Astrocyte of the cerebellum (primary cell): ENCODE results near the gene ABTB1.

Experiments used
- DNase-seq: peaks from one replicate; pipeline ENCODE4 v3.0.0-alpha.2; 2011; ENCODE audit warnings: low read depth
- H3K4me3 ChIP-seq: 2 replicates; pipeline ENCODE4 v1.5.1; 2011; ENCODE audit warnings: mild to moderate bottlenecking, low read depth, low read length, moderate library complexity
- in situ Hi-C: cut with HindIII; loops from 2 replicates; pipeline ENCODE4 v1.10.0; 2017; ENCODE audit warnings: low sequenced_read_pairs
- TF ChIP-seq, protein P1 (sequence below): IDR thresholded peaks from 2 replicates; pipeline ENCODE4 v1.5.1; 2012; ENCODE audit warnings: low read length, low read depth, moderate library complexity, mild to moderate bottlenecking; ENCODE audit errors: missing control alignments

The ABTB1 gene

DNA sequence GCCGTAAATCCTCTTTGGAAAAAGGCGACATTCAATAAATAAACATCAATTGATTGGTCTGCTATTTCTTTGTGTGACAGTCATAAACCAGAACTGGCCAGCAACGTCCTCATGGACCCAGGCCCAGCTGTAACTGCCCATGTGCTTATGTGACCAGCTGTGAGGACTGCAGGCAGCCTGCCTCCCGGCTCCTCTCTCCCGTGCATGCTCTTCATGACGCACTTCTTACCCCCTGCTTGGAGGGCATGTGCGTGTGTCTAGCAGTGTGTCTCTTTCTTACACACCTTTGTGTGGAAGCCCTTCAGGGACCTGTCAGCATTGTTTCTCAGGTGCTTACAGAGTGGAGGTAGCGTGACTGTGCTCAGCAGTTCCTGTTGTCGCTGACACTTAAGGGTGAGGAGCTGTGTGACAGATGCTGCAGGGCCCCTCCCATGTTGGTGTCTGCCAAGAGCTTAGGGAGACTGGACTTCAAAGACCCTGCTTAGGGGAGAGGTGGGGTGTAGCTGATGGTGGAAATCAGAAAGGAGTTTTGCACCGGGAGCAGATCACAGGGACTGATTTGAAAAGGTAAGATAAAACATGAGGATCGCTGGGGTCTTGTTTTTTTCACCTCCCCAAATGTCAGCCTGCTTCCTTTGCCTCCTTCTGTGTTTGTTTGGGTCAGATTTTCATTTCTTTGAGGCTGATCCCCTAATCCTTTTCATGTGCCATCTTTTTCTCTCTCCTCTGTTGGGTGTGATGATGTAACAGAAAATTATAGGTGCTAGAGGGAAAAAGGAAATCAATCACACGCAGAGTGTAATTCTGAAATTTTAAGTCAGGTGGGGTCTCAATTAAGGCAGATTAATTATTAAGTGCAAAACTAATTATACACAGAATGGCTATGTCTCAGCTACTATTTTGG lies 41.7 kb upstream of the ABTB1 start:
- no peak overlapping the region for H3K4me3 ChIP-seq
- in situ Hi-C loops = no loop called here
- no peak for DNase-seq
- TF ChIP-seq, protein P1, sequence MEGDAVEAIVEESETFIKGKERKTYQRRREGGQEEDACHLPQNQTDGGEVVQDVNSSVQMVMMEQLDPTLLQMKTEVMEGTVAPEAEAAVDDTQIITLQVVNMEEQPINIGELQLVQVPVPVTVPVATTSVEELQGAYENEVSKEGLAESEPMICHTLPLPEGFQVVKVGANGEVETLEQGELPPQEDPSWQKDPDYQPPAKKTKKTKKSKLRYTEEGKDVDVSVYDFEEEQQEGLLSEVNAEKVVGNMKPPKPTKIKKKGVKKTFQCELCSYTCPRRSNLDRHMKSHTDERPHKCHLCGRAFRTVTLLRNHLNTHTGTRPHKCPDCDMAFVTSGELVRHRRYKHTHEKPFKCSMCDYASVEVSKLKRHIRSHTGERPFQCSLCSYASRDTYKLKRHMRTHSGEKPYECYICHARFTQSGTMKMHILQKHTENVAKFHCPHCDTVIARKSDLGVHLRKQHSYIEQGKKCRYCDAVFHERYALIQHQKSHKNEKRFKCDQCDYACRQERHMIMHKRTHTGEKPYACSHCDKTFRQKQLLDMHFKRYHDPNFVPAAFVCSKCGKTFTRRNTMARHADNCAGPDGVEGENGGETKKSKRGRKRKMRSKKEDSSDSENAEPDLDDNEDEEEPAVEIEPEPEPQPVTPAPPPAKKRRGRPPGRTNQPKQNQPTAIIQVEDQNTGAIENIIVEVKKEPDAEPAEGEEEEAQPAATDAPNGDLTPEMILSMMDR = no peak

DNA sequence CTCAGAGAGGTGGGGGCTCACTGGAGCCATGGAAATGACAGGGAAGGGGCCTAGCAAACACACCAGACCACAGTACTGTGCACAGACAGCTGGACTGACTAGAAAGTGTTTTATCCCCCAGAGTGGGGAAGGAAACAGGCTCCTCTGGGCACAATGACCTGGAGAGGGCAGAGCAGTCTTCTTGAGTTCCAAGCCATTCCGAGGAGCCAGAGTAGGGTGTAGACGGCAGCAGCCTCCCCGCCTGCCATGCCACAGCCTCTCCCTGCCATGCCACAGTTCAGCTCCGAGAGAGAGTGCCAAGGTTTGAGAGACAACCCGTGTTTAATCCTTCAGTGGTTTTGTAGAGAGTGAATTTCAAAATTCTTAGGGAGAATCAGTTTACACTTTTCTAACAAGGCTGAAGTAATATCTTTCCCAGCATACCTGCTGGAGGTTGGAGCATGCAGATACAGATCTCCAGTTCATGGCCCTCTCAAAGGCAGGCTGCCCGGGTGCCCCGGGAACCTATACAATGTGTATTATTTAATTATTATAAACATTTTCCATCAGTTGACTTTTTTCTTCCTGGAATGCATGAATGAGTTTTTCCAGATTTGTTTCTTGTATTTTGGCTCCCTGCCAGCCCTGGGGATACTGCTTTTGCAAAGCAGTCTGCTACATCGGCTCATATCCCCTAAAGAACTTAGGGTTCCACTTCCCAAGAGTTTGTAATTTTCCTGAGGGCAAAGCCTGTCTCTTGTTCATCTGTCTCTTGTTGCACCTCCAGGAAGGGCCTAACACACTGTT lies 40.5 kb upstream of the ABTB1 start:
- no peak for DNase-seq
- H3K4me3 ChIP-seq = no peak overlapping the region
- in situ Hi-C loops = no loop called here
- TF ChIP-seq, protein P1 = no peak

DNA sequence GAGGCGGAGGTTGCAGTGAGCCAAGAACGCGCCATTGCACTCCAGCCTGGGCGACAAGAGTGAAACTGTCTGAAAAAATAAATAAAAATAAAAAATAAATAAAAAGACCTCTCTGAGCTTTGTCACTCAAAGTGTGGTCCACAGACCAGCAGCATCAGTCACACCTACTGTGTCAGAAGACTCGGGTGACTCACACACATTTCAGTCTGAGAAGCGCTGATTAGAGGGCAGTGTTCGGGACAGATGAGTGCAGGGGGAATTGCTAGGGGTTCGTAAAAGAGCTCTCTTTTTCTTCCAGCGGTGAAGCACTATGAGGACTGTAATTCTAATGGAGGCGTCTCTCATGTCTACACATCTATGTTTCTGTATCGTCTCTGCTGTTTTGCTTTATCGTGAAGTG lies 38.1 kb upstream of the ABTB1 start:
- in situ Hi-C loops = no loop called here
- TF ChIP-seq, protein P1 = no peak
- DNase-seq = no peak
- no peak overlapping the region for H3K4me3 ChIP-seq

DNA sequence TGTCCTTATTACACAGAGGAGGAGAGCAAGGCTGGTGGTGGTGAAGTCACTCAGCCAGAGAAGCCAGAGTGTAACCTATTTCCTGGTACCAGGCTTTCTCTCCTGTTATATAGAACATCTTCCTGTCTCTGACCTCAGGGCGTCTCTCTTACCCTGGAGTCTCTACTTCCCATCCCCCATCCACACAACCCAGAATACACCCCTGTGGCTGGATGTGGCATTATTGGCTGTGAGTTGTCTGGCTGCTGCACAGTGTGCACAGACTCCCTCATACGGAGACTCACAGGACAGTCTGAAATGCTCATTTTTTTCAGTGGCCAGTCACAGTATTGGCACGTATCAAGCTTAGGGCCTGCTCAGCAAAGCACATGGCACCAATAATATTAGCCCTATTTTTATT lies 35.2 kb upstream of the ABTB1 start:
- no peak overlapping the region for H3K4me3 ChIP-seq
- TF ChIP-seq, protein P1 = no peak
- in situ Hi-C loops = no loop called here
- DNase-seq = no peak

DNA sequence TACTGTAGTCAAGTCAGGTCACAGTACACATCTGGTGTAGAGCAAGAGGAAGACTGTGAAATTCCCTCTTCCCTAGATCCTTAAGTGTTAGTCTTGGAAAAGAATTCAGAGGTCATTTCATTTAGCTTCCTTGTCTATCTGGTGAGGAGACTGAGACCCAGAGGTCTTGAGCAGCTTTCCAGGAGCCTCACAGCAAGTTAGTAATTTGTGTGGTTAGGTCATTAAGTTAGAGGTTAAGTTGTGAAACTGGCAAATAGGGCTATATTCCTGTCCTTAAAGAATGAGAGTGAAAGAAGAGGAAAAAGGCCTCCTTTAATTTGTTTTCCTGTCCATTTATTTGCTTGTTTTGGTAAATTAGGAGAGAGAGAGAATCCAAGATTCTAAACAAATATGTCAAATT lies 34.8 kb upstream of the ABTB1 start:
- H3K4me3 ChIP-seq = no peak overlapping the region
- DNase-seq = no peak
- TF ChIP-seq, protein P1 = no peak
- in situ Hi-C loops = no loop called here

DNA sequence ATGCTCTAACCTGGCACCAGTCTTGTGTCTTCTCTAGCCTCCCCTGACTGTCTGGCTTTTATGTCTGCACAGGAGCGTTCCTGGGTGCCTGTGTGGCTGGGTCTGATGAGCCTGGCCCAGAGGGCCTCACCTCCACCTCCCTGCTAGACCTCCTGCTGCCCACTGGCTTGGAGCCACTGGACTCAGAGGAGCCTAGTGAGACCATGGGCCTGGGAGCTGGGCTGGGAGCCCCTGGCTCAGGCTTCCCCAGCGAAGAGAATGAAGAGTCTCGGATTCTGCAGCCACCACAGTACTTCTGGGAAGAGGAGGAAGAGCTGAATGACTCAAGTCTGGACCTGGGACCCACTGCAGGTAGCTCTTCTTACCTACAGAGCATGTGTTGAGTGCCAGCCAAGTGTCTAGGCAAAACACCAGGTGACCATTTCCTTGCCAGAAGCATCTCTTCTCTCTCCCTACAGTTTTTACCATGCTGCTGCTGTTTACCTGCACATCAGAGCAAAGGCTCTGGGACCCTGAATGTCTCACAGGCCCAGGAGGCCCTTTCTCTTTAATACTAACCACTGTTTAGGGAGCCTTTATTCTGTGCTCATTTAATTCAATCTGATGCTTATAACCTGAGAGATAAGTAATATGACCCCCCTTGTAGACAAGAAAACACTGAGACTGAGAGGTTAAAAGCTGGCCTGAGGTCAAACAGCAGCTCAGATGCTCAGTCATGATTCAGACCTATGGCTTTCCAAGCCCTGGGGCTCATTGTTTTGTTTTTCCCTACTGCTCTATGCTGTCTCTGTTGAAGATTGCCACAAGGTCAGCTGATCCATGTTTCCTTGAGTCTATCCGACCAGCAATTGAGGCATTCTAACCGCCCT lies 33.3 kb upstream of the ABTB1 start:
- no peak for DNase-seq
- TF ChIP-seq, protein P1 = no peak
- in situ Hi-C loops = no loop called here
- no peak overlapping the region for H3K4me3 ChIP-seq
